HepG2 (cell line): ENCODE measurements around the gene C9orf50. TPM values are rescaled to one million over a fixed set of nuclear protein-coding genes. Genes with fewer than 3 reads are reported as not detected.

Experiments
- ATF1 ChIP-seq: IDR thresholded peaks from 2 replicates; pipeline ENCODE4 v1.6.1; 2016; ENCODE audit warnings: mild to moderate bottlenecking, control low read depth
- BRCA1 ChIP-seq: sonication (generic); formaldehyde crosslinking; IDR thresholded peaks from 2 replicates; pipeline ENCODE4 v1.4.0; 2020; ENCODE audit warnings: missing genetic modification reagents
- FOXP1 ChIP-seq, 2 experiments: fragments of 450-650 bp in 1 of 2; IDR thresholded peaks; 2 replicates each; pipeline ENCODE4 v1.6.1; 2017 to 2018; ENCODE audit warnings: antibody characterized with exemption in 1 of 2
- PCBP2 ChIP-seq: fragments of 200-400 bp; formaldehyde crosslinking; optimal IDR thresholded peaks from 2 replicates; pipeline ENCODE3; 2018; ENCODE audit warnings: low read length, low read depth; ENCODE audit not compliant: poor library complexity, severe bottlenecking
- PPARG ChIP-seq: conservative IDR thresholded peaks from 2 replicates; pipeline ENCODE4 v1.6.1; 2016; ENCODE audit warnings: missing biosample characterization, missing genetic modification reagents
- REL ChIP-seq: sonication (generic); formaldehyde crosslinking; conservative IDR thresholded peaks from 2 replicates; pipeline ENCODE4 v1.8.0; 2022; ENCODE audit warnings: mild to moderate bottlenecking, missing genetic modification reagents, moderate library complexity
- RNF2 ChIP-seq: fragments of 450-650 bp; conservative IDR thresholded peaks from 2 replicates; pipeline ENCODE4 v1.6.1; 2016; ENCODE audit warnings: low read depth
- SOX6 ChIP-seq, 2 experiments: fragments of 450-650 bp in 1 of 2; sonication (generic) in 1 of 2; formaldehyde crosslinking in 1 of 2; IDR thresholded peaks; 2 replicates each; pipeline versions ENCODE4 v1.4.0 to v1.6.1; 2017 to 2020; ENCODE audit warnings: antibody characterized with exemption in 1 of 2, mild to moderate bottlenecking in 1 of 2, missing genetic modification reagents in 1 of 2
- TCF7L2 ChIP-seq: IDR thresholded peaks from 2 replicates; pipeline ENCODE4 v1.6.1; 2011; ENCODE audit warnings: mild to moderate bottlenecking, low read depth, low read length, moderate library complexity
- THAP11 ChIP-seq: IDR thresholded peaks from 2 replicates; pipeline ENCODE4 v1.6.1; 2016; ENCODE audit warnings: missing biosample characterization, missing genetic modification reagents
- ZNF10 ChIP-seq: sonication (generic); formaldehyde crosslinking; IDR thresholded peaks from 2 replicates; pipeline ENCODE4 v1.4.0; 2020; ENCODE audit warnings: mild to moderate bottlenecking, low read depth, missing genetic modification reagents, borderline replicate concordance
- ZNF430 ChIP-seq: sonication (generic); formaldehyde crosslinking; IDR thresholded peaks from 2 replicates; pipeline ENCODE4 v1.9.0; 2021; ENCODE audit warnings: mild to moderate bottlenecking, missing genetic modification reagents
- ZNF569 ChIP-seq: sonication (generic); formaldehyde crosslinking; IDR thresholded peaks from 2 replicates; pipeline ENCODE4 v1.5.0; 2020; ENCODE audit warnings: mild to moderate bottlenecking, missing genetic modification reagents, moderate library complexity, borderline replicate concordance
- ZNF777 ChIP-seq: sonication (generic); formaldehyde crosslinking; IDR thresholded peaks from 2 replicates; pipeline ENCODE4 v1.4.0; 2020; ENCODE audit warnings: missing genetic modification reagents
- ZSCAN31 ChIP-seq: sonication (generic); formaldehyde crosslinking; IDR thresholded peaks from 2 replicates; pipeline ENCODE4 v1.5.0; 2020; ENCODE audit warnings: low read depth, mild to moderate bottlenecking, missing genetic modification reagents
- ZSCAN9 ChIP-seq: IDR thresholded peaks from 2 replicates; pipeline ENCODE4 v1.6.1; 2016; ENCODE audit warnings: borderline replicate concordance
- polyA plus RNA-seq, 8 experiments: library from polyadenylated mRNA; depleted of rRNA in 3 of 8; stranded (reverse) in 7 of 8; unstranded in 1 of 8; fragments of >200 nt; fragmentation: Illumina TruSeq in 4 of 8; extraction: Trizol in 4 of 8; gene quantifications; 2 replicates each; pipeline versions ENCODE4 v1.2.1 to v1.2.3, GENCODE V29; 2011 to 2016; ENCODE audit warnings: low read depth in 4 of 8, missing spikeins in 1 of 8, mixed read lengths in 1 of 8; ENCODE audit not compliant: insufficient read depth in 1 of 8
- total RNA-seq, 5 experiments: library from RNA; depleted of rRNA; stranded (reverse); fragments of >200 nt; fragmentation: Illumina TruSeq; extraction: Trizol; gene quantifications; 2 replicates each; pipeline ENCODE4 v1.2.3, GENCODE V29; 2016; ENCODE audit warnings: low read depth in 1 of 5
- TF ChIP-seq, protein P1 (sequence below): sonication (generic); formaldehyde crosslinking; IDR thresholded peaks from 2 replicates; pipeline ENCODE4 v1.5.0; 2020; ENCODE audit warnings: missing genetic modification reagents
- TF ChIP-seq, protein P2 (sequence below): sonication (generic); formaldehyde crosslinking; IDR thresholded peaks from 2 replicates; pipeline ENCODE4 v1.4.0; 2020; ENCODE audit warnings: missing genetic modification reagents
- TF ChIP-seq, protein P3 (sequence below): fragments of 450-650 bp; IDR thresholded peaks from 2 replicates; pipeline ENCODE4 v1.6.1; 2016
- TF ChIP-seq, protein P4 (sequence below), 2 experiments: sonication (generic) in 1 of 2; formaldehyde crosslinking in 1 of 2; IDR thresholded peaks; 2 replicates each; pipeline versions ENCODE4 v1.4.0 to v1.6.1; 2016 to 2020; ENCODE audit warnings: borderline replicate concordance in 1 of 2, low read depth in 1 of 2, mild to moderate bottlenecking in 1 of 2, missing genetic modification reagents in 1 of 2

Gene C9orf50
- total and polyA plus RNA-seq, 2 of the 13 experiments (the other 11 are each of a cell fraction or from before 2014, with no cell fraction given) = not detected

DNA sequence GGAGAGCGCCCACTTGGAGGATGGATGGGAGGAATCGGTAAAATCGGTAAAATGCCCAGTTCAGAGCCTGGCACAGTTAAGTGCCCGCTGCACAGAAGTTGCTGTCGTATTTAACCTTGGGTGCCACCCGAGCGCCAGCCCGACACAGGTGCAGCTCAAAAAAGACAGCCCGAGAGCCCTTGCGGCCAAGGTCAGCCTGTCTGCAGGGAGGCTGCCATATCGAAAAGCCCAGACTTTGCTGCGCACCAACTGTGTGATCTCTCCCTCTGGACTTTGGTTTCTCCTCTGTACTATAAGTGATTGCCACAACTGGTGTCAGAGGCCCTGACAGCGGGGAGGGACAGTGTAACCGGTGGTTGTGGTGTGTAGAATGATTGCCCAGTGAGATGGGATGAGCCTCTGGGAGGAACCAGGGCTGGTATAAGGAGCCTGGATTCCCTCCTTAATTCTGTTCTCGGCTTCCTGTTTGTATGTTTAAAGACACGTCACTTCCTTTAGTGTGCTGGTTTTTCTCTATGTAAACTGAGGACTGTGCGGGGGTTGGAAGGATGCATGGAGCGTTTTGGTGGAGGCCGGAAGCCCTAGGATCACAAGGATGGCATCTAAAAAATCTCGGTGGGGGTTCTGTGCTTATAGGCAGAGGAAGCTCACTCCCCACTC, 5.9 kb upstream of the C9orf50 start (continued):
- TF ChIP-seq PPARG (CRISPR knock-in tag) (0 out of 2 replicates have a peak, but pooled peaks have one; percentile 21), ZNF569 (CRISPR knock-in tag) (no peak), THAP11 (CRISPR knock-in tag) (no peak), ZSCAN9 (CRISPR knock-in tag) (no peak), FOXP1 (IDR thresholded peaks at IDR 0.05) (no peak), FOXP1 (CRISPR knock-in tag; IDR thresholded peaks at IDR 0.05) (no peak), BRCA1 (CRISPR knock-in tag) (peak; percentile 24; the same call in 1 of the 2 replicates), ZNF10 (CRISPR knock-in tag) (no peak), ATF1 (CRISPR knock-in tag) (0 out of 2 replicates have a peak, but pooled peaks have one; percentile 2), REL (CRISPR knock-in tag) (0 out of 2 replicates have a peak, but pooled peaks have one; percentile 18), ZNF777 (CRISPR knock-in tag) (0 out of 2 replicates have a peak, but pooled peaks have one; percentile 33), TCF7L2 (no peak), SOX6 (IDR thresholded peaks at IDR 0.05) (no peak), SOX6 (CRISPR knock-in tag; IDR thresholded peaks at IDR 0.05) (no peak), PCBP2 (no peak), RNF2 (no peak), ZSCAN31 (CRISPR knock-in tag) (0 out of 2 replicates have a peak, but pooled peaks have one; percentile 1), ZNF430 (CRISPR knock-in tag) (peak; percentile 24; the same call in 1 of the 2 replicates)
- TF ChIP-seq, protein P1, sequence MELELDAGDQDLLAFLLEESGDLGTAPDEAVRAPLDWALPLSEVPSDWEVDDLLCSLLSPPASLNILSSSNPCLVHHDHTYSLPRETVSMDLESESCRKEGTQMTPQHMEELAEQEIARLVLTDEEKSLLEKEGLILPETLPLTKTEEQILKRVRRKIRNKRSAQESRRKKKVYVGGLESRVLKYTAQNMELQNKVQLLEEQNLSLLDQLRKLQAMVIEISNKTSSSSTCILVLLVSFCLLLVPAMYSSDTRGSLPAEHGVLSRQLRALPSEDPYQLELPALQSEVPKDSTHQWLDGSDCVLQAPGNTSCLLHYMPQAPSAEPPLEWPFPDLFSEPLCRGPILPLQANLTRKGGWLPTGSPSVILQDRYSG (CRISPR knock-in tag) = no peak
- TF ChIP-seq, protein P2, sequence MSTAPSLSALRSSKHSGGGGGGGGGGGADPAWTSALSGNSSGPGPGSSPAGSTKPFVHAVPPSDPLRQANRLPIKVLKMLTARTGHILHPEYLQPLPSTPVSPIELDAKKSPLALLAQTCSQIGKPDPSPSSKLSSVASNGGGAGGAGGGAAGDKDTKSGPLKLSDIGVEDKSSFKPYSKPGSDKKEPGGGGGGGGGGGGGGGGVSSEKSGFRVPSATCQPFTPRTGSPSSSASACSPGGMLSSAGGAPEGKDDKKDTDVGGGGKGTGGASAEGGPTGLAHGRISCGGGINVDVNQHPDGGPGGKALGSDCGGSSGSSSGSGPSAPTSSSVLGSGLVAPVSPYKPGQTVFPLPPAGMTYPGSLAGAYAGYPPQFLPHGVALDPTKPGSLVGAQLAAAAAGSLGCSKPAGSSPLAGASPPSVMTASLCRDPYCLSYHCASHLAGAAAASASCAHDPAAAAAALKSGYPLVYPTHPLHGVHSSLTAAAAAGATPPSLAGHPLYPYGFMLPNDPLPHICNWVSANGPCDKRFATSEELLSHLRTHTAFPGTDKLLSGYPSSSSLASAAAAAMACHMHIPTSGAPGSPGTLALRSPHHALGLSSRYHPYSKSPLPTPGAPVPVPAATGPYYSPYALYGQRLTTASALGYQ (CRISPR knock-in tag) = 0 out of 2 replicates have a peak, but pooled peaks have one; percentile 23
- TF ChIP-seq, protein P3, sequence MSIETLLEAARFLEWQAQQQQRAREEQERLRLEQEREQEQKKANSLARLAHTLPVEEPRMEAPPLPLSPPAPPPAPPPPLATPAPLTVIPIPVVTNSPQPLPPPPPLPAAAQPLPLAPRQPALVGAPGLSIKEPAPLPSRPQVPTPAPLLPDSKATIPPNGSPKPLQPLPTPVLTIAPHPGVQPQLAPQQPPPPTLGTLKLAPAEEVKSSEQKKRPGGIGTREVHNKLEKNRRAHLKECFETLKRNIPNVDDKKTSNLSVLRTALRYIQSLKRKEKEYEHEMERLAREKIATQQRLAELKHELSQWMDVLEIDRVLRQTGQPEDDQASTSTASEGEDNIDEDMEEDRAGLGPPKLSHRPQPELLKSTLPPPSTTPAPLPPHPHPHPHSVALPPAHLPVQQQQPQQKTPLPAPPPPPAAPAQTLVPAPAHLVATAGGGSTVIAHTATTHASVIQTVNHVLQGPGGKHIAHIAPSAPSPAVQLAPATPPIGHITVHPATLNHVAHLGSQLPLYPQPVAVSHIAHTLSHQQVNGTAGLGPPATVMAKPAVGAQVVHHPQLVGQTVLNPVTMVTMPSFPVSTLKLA = no peak
- TF ChIP-seq, protein P4, sequence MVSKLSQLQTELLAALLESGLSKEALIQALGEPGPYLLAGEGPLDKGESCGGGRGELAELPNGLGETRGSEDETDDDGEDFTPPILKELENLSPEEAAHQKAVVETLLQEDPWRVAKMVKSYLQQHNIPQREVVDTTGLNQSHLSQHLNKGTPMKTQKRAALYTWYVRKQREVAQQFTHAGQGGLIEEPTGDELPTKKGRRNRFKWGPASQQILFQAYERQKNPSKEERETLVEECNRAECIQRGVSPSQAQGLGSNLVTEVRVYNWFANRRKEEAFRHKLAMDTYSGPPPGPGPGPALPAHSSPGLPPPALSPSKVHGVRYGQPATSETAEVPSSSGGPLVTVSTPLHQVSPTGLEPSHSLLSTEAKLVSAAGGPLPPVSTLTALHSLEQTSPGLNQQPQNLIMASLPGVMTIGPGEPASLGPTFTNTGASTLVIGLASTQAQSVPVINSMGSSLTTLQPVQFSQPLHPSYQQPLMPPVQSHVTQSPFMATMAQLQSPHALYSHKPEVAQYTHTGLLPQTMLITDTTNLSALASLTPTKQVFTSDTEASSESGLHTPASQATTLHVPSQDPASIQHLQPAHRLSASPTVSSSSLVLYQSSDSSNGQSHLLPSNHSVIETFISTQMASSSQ (IDR thresholded peaks at IDR 0.05; ENCODE audit: low read depth) = no peak
- TF ChIP-seq, protein P4 (CRISPR knock-in tag; IDR thresholded peaks at IDR 0.05; ENCODE audit: borderline replicate concordance) = no peak
